IMR-90 (cell line): ENCODE data around the gene MPND. TPM values are rescaled to one million over a fixed set of nuclear protein-coding genes. Genes with fewer than 3 reads are reported as not detected.

Experiments
- ATAC-seq: fragments of 200-7000 bp; cut with Tn5 transposase; 2 replicates; pipeline ENCODE4 v1.9.1; 2020; ENCODE audit warnings: low read depth, mild to moderate bottlenecking, moderate library complexity
- BruUV-seq: library from RNA; stranded (reverse); fragments of 400-500 nt; replicated peaks from 2 replicates; lab custom pipeline; 2021; lab: Mats Ljungman, UMichigan
- CTCF ChIA-PET: fragments of 300-600 bp; formaldehyde crosslinking; extraction: SDS; loops from one replicate; lab custom pipeline; 2021; ENCODE audit warnings: antibody characterized with exemption; lab: Yijun Ruan, JAX
- POLR2A ChIA-PET: fragments of 300-600 bp; sonication (Branson Sonifier 250); formaldehyde crosslinking; loops from one replicate; lab custom pipeline; 2022; ENCODE audit warnings: antibody characterized with exemption; ENCODE audit not compliant: unreplicated experiment; lab: Charles Lee
- DNase-seq: peaks from one replicate; pipeline ENCODE4 v3.0.0; 2013
- H2AFZ ChIP-seq: replicated peaks from 2 replicates; pipeline ENCODE3; 2013; ENCODE audit warnings: low read length, mild to moderate bottlenecking; ENCODE audit not compliant: poor library complexity
- H2AK5ac ChIP-seq: 2 replicates; pipeline ENCODE4 v1.6.1; 2013; ENCODE audit warnings: low read depth, low read length, inconsistent platforms
- H2AK9ac ChIP-seq: replicated peaks from 2 replicates; pipeline ENCODE3; 2013; ENCODE audit warnings: mild to moderate bottlenecking, low read depth, low read length, moderate library complexity; ENCODE audit not compliant: poor library complexity
- H2BK120ac ChIP-seq: 2 replicates; pipeline ENCODE4 v1.6.1; 2013; ENCODE audit warnings: low read depth, low read length, inconsistent platforms
- H2BK15ac ChIP-seq: 3 replicates; pipeline ENCODE4 v1.6.1; 2013; ENCODE audit warnings: low read depth, low read length, inconsistent platforms
- H2BK20ac ChIP-seq: 2 replicates; pipeline ENCODE4 v1.6.1; 2013; ENCODE audit warnings: low read depth, mild to moderate bottlenecking, inconsistent platforms, low read length, moderate library complexity
- H2BK5ac ChIP-seq: 2 replicates; pipeline ENCODE4 v1.6.1; 2013; ENCODE audit warnings: mild to moderate bottlenecking, low read depth, low read length, inconsistent platforms; ENCODE audit not compliant: poor library complexity, severe bottlenecking
- H3K14ac ChIP-seq: replicated peaks from 2 replicates; pipeline ENCODE4 v1.6.1; 2013; ENCODE audit warnings: low read depth, low read length, inconsistent platforms
- H3K18ac ChIP-seq: 2 replicates; pipeline ENCODE4 v1.6.1; 2013; ENCODE audit warnings: low read depth, low read length, control low read depth
- H3K23ac ChIP-seq: 2 replicates; pipeline ENCODE4 v1.6.1; 2013; ENCODE audit warnings: low read depth, low read length, inconsistent platforms
- H3K27ac ChIP-seq: 2 replicates; pipeline ENCODE4 v1.5.1; 2013; ENCODE audit warnings: mild to moderate bottlenecking, control low read depth, low read length; ENCODE audit not compliant: insufficient read depth
- H3K27me3 ChIP-seq: 2 replicates; pipeline ENCODE4 v1.6.1; 2013; ENCODE audit warnings: low read length; ENCODE audit not compliant: control insufficient read depth, insufficient read depth
- H3K36me3 ChIP-seq: 2 replicates; pipeline ENCODE4 v1.6.1; 2013; ENCODE audit warnings: low read length, mixed read lengths; ENCODE audit not compliant: control insufficient read depth, insufficient read depth
- H3K4ac ChIP-seq: 2 replicates; pipeline ENCODE4 v1.6.1; 2013; ENCODE audit warnings: low read depth, low read length, inconsistent platforms
- H3K4me1 ChIP-seq: 2 replicates; pipeline ENCODE4 v1.6.1; 2013; ENCODE audit warnings: low read length, mixed read lengths; ENCODE audit not compliant: control insufficient read depth, insufficient read depth
- H3K4me2 ChIP-seq: 2 replicates; pipeline ENCODE4 v1.6.1; 2013; ENCODE audit warnings: low read depth, mild to moderate bottlenecking, control low read depth, low read length, moderate library complexity
- H3K4me3 ChIP-seq: 2 replicates; pipeline ENCODE4 v1.5.1; 2013; ENCODE audit warnings: low read depth, mild to moderate bottlenecking, control low read depth, low read length, moderate library complexity; ENCODE audit not compliant: insufficient read depth
- H3K56ac ChIP-seq: 2 replicates; pipeline ENCODE4 v1.6.1; 2013; ENCODE audit warnings: low read length, inconsistent platforms; ENCODE audit not compliant: insufficient read depth; ENCODE audit errors: extremely low read depth
- H3K79me1 ChIP-seq, 2 experiments: 2 replicates each; pipeline ENCODE4 v1.6.1; 2013; ENCODE audit warnings: low read length in 2 of 2, inconsistent platforms in 1 of 2, low read depth in 1 of 2
- H3K9ac ChIP-seq: 2 replicates; pipeline ENCODE4 v1.6.1; 2013; ENCODE audit warnings: low read depth, low read length, control low read depth
- H3K9me1 ChIP-seq: 2 replicates; pipeline ENCODE4 v1.6.1; 2013; ENCODE audit warnings: low read length, inconsistent platforms; ENCODE audit not compliant: insufficient read depth
- H3K9me3 ChIP-seq: 2 replicates; pipeline ENCODE4 v1.6.1; 2013; ENCODE audit warnings: low read length; ENCODE audit not compliant: control insufficient read depth, insufficient read depth
- H4K20me1 ChIP-seq: 2 replicates; pipeline ENCODE4 v1.6.1; 2013; ENCODE audit warnings: low read length, inconsistent platforms; ENCODE audit not compliant: insufficient read depth
- H4K5ac ChIP-seq: 2 replicates; pipeline ENCODE4 v1.6.1; 2013; ENCODE audit warnings: mild to moderate bottlenecking, low read depth, low read length, control low read depth
- H4K8ac ChIP-seq, 2 experiments: 2 replicates each; pipeline ENCODE4 v1.6.1; 2013; ENCODE audit warnings: low read depth in 2 of 2, low read length in 2 of 2, control low read depth in 1 of 2, inconsistent platforms in 1 of 2
- H4K91ac ChIP-seq: 2 replicates; pipeline ENCODE4 v1.6.1; 2013; ENCODE audit warnings: low read depth, low read length, inconsistent platforms; ENCODE audit not compliant: insufficient read depth
- WGBS, 2 experiments: methylation state at CpG; one replicate each; pipeline versions ENCODE4 v1.1.5 to v1.1.7; 2013; ENCODE audit warnings: missing lambda C conversion rate in 2 of 2; ENCODE audit not compliant: insufficient read length in 1 of 2; ENCODE audit errors: extremely low coverage in 2 of 2; 5-methylcytosine and 5-hydroxymethylcytosine counted together
- dilution Hi-C: fragments of 300-500 bp; cut with HindIII; formaldehyde crosslinking; loops from one replicate; pipeline ENCODE4 v1.14.3; 2018; ENCODE audit warnings: low sequenced_read_pairs; ENCODE audit not compliant: unreplicated experiment
- in situ Hi-C: fragments of 300-500 bp; cut with MboI; formaldehyde crosslinking; loops from 3 replicates; pipeline ENCODE4 v1.14.3; 2019; ENCODE audit warnings: low sequenced_read_pairs, inconsistent platforms, mixed read lengths
- intact Hi-C: fragments of 100-400 bp; cut with micrococcal nuclease; formaldehyde crosslinking; loops from 2 replicates; pipeline ENCODE4 v1.10.0; 2022
- polyA plus RNA-seq, 3 experiments: library from polyadenylated mRNA; depleted of rRNA; stranded (reverse); fragments of >200 nt; gene quantifications; 2 replicates each; pipeline ENCODE4 v1.2.3, GENCODE V29; 2012; ENCODE audit warnings: low replicate concordance in 1 of 3
- total RNA-seq: library from RNA; depleted of rRNA; stranded (reverse); fragments of >200 nt; gene quantifications from 2 replicates; pipeline ENCODE4 v1.2.3, GENCODE V29; 2012
- TF ChIP-seq, protein P1 (sequence below): fragments of 150-350 bp; IDR thresholded peaks from 2 replicates; pipeline ENCODE4 v1.6.1; 2016; ENCODE audit warnings: low read depth, mild to moderate bottlenecking, low read length, moderate library complexity, borderline replicate concordance
- TF ChIP-seq, protein P2 (sequence below): fragments of 150-350 bp; IDR thresholded peaks from 2 replicates; pipeline ENCODE4 v1.6.1; 2017; ENCODE audit warnings: mild to moderate bottlenecking, antibody characterized with exemption, low read length, low read depth

MPND gene
- total and polyA plus RNA-seq, 2 of the 4 experiments (the other 2 are of a cell fraction), result 2.3 to 8.1 TPM

DNA sequence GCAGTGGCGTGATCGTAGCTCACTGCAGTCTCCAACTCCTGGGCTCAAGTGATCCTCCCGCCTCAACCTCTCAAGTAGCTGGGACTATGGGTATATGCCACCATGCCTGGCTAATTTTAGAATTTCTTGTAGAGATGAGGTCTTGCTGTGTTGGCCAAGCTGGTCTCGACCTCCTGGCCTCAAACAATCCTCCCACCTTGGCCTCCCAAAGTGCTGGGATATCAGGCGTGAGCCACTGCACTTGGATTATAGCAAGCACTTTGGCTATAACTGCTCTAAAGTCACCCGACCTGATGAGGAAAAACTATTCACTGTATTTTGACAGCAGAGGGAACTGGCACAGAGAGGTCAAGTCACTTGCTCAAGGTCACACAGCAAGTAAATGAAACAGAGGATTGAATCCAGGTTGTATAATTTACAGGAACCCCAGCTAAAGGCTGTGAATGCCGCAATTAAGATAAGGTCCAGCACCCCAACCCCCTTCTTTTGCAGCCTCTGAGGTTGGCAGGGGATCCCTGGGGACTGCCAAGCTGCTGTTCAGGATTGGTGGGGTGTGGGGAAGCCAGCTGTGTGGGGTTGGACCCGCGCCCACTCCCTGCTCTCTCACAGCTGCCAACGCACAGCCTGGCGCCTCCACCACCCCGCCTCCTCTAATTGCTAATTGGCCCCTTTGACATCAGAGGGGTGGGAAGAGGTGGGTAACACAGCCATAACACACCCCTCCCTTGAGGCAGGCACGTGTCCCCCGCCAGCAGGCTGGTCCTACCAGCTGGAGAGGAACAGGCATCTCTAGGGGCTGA lies 47.2 kb upstream of the MPND start:
- Histone ChIP-seq H4K5ac (no peak overlapping the region), H2BK120ac (no peak overlapping the region), H3K9ac (no peak overlapping the region), H2AK9ac (no peak overlapping the region), H3K18ac (no peak overlapping the region), H4K8ac (no peak overlapping the region), H2BK20ac (no peak overlapping the region), H3K4ac (no peak overlapping the region), H4K91ac (no peak overlapping the region), H3K4me2 (no peak overlapping the region), H3K23ac (no peak overlapping the region), H3K9me1 (no peaks in the 10 kb centered on the region), H2BK5ac (no peak overlapping the region), H3K36me3 (no peaks in the 10 kb centered on the region), H3K4me1 (peaks cover 3% of the 10 kb centered on the region; the same call in 1 of the 2 replicates), H3K27me3 (peaks cover 12% of the 10 kb centered on the region), H3K27ac (no peak overlapping the region), H3K79me1 (no peaks in the 10 kb centered on the region), H2AK5ac (no peak overlapping the region), H2BK15ac (no peak overlapping the region), H4K20me1 (no peaks in the 10 kb centered on the region), H3K56ac (no peak overlapping the region), H3K9me3 (no peaks in the 10 kb centered on the region), H2AFZ (no peak overlapping the region), H3K4me3 (no peak overlapping the region), H3K14ac (no peak overlapping the region)
- TF ChIP-seq, protein P1, sequence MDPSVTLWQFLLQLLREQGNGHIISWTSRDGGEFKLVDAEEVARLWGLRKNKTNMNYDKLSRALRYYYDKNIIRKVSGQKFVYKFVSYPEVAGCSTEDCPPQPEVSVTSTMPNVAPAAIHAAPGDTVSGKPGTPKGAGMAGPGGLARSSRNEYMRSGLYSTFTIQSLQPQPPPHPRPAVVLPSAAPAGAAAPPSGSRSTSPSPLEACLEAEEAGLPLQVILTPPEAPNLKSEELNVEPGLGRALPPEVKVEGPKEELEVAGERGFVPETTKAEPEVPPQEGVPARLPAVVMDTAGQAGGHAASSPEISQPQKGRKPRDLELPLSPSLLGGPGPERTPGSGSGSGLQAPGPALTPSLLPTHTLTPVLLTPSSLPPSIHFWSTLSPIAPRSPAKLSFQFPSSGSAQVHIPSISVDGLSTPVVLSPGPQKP, result no peak
- TF ChIP-seq, protein P2, sequence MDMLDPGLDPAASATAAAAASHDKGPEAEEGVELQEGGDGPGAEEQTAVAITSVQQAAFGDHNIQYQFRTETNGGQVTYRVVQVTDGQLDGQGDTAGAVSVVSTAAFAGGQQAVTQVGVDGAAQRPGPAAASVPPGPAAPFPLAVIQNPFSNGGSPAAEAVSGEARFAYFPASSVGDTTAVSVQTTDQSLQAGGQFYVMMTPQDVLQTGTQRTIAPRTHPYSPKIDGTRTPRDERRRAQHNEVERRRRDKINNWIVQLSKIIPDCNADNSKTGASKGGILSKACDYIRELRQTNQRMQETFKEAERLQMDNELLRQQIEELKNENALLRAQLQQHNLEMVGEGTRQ, result 0 out of 2 replicates have a peak, but pooled peaks have one; percentile 25
- no TSS peak for BruUV-seq
- intact Hi-C loops (no loop called here), in situ Hi-C loops (no loop called here), dilution Hi-C loops (no loop called here)
- DNase-seq, result no peak
- ChIA-PET POLR2A (interaction anchor here (0.6 kb wide), 1 partner anchor 179 kb away, joined by 5 read pairs; no protein-coding TSS in a partner anchor), CTCF (no interaction called here)
- ATAC-seq, result peak; percentile 62
- 52% methylated on average over 3 of the region's 14 CpGs; no CpG with 5 or more reads in 1 of the 2 experiments for WGBS, 2 experiments
